HG03558 (cell line): ENCODE results near the gene HSPB6.
A peak's percentile ranks its signal among the peaks of the same experiment; 100 is the strongest.

Experiments used
- ATAC-seq: cut with Tn5 transposase; IDR thresholded peaks from one replicate; pipeline ENCODE4 v1.9.1; 2021; ENCODE audit warnings: moderate number of reproducible peaks; ENCODE audit not compliant: unreplicated experiment; ENCODE audit errors: extremely low read depth

Gene HSPB6

DNA sequence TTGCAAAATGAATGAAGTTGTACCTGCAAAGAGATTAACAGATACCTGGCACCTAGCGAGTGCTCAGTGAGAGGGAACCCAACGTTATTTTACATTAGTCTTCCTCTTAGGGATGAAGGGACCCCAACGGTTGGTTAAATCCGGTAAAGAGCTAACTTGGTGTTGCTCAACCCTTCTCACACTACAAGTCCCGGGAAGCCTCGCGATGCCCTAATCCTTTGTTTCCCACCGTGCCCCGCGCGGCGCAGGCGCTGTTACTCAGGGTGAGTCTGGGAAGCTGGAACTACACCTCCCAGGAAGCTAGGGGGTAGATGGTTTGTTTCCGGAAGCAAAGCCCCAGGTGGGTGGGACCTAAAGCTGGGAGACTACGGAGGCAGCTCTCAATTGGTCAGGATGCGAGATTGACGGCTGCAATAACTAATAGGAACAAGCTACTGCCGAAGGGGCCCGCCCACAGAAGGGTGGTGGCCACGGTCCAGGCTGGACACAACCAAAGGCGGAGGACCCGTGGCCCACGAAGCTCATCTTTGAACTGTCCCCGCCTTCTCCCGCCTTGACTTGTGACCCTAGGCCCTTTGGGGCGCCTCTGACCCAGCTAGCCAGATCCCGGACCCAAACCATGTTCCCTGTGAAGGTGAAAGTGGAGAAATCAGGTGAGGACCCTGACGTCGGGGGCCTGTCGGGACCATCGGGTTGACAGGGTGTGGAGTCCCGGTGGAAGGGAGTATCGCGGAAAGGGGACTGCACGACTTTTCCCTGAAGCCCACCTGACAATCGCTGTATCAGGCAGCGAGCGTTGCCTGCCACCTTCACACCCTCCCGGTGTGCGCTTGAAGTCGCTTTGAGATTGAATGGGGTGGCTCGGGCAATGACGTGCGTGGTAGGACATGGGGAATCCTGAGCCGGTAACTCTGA, 8.5 kb downstream of the HSPB6 start, which contains the start of gene LIN37:
LIN37 (plus strand) TSS at position 471 of the 915 bp plus-strand sequence; CDS start at position 620, 149 bp downstream.
- ATAC-seq: peak; percentile 57

DNA sequence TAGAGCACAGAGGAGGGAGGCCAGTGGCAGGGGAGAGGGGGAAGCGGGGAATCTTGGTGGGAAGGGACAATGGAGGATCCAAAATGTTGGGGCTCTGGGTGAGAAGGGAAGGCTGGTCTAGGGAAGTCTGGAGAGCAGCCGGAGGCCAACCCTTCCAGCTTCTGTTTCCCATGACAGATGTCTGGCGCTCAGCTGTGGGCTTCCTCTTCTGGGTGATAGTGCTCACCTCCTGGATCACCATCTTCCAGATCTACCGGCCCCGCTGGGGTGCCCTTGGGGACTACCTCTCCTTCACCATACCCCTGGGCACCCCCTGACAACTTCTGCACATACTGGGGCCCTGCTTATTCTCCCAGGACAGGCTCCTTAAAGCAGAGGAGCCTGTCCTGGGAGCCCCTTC, 10.3 kb downstream of the HSPB6 start:
- no peak for ATAC-seq

- no peak for ATAC-seq
These were observed 10.8 kb downstream of the HSPB6 start for GRCh38 chr19:35746087-35746462.

DNA sequence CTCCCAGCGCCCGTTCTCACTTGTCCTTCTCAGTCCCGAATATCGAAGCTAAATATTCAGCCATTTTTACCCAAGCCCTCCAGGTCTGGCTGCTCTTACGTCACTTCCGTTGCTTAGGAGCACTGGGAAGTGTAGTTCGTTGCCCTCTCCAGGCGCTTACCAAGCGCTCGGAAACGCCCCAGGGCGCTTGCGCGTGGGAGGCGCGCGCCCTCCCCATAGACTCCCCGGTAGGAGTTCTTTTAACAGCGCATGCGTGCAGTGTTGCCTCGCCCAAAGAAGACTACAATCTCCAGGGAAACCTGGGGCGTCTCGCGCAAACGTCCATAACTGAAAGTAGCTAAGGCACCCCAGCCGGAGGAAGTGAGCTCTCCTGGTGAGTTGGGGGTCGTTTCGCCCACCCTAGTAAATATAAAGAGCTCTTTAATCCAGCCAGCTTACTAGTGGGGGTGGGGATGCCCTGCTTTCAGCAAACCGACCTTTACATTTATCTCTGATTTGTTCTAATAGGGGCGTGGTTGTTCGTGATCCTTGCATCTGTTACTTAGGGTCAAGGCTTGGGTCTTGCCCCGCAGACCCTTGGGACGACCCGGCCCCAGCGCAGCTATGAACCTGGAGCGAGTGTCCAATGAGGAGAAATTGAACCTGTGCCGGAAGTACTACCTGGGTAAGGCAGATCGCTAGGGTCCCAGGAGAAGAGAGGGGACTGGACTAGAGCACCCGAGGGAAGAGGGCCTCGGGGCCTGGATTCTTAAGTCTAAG, 11.3 kb downstream of the HSPB6 start, which contains the start of the genes PSENEN and U2AF1L4:
PSENEN (plus strand) TSS at position 324 of the 759 bp plus-strand sequence; CDS start at position 604, 280 bp downstream.
U2AF1L4 (minus strand) TSS at position 91 of the 759 bp plus-strand sequence; CDS start at position 64, 27 bp downstream.
- no peak for ATAC-seq

DNA sequence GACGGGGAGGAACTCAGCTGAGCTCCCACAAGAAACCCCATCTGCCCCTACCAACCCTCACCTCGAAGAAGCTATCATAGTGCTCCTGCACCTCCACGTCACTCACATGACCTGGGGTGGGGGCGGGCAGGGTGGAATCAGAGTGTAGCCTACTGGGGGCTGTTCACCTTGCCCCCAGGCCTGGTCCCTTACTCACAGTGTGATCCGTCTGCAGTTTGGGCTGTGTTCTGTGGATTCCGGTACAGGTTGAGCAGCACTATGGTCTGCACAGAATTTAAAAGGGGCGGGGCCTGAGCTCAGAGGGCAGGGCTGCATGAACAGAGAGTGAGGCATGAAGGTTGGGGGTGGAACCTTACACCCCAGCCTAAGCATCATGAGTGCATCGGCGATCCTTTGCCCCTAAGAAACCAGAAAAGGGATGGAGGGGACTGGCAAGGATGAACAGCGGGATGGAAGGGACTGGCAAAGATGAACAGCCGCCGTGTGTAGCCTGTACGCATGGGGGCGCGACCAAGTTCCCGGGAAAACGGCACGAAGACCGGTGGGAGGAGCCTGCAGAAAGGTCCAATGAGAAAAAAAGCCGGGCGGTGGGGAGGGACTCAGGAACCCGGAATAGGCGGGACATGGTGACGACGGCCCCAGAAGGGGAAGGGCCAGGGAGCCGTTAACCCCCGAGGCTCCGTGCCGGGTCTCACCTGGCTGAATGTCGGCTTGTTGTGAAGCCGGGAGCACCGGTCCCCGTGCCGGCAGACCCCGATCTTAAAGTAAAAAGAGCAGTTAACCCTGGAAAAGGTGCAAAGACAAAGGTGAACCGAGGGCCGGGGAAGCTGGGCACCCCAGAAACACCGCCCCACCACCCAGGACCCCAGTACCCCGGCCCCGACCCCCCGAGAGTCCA, 12.2 kb downstream of the HSPB6 start:
- no peak for ATAC-seq

DNA sequence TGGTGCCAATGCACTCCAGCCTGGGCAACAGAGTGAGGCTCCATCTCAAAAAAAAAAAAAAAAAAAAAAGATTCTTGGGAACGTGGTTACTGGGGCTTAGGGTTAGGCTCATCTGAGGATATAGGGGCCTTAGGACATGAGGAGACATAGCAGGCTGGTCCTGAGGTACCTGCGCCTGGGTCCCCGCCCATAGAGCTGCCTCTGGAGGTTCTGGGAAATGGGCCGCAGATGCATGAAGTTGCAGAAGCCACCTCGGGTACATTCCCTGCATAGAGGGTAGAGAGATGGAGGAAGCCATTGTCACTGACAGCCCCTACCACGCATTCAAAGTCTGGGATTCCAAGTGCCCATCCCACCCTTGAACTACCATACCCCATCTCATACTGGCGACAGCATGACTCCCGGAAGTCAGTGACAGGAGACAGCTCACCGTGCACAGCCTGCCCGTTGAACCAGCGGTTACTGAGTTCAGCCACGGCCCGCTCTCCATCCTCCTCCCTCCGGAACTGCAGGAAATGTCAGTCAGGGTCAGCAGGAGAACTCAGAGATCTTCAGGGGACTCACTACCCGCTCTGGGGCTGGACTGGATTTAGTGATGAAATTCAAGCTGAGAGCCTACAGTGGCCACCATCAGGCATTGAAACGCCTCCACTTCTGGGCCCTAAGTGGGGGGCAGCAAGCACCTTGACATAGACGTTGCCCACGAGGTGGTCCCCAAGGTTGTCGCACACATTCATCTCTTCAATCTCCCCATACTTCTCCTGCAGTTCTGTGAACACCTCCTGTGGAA, 13.0 kb downstream of the HSPB6 start:
- ATAC-seq: no peak

- no peak for ATAC-seq
These were observed 14.6 kb downstream of the HSPB6 start, which contains the start of gene IGFLR1 for GRCh38 chr19:35742121-35742724. TSS of gene IGFLR1 (minus strand) at chr19:35742452. CDS start at chr19:35741180, 1,272 bp downstream.

DNA sequence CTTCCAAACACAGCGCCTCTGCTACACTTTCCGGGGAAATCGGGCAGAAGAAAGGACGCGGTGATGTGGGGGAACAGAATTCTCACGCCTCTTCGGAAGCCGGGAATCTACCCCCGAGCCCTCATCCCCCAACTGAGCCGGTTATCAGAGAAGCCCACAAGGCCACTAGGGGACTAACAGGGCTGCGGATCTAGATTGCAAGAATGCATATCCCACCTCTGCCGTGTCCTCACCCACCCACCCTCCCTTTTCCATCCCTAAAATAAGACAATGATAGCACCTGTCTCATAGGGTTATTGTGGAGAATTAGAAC, 15.7 kb downstream of the HSPB6 start:
- ATAC-seq: no peak

GRCh38 chr19:35740423-35741202, 16.2 kb downstream of the HSPB6 start:
- peak; percentile 28 for ATAC-seq

GRCh38 chr19:35740108-35740422, 16.8 kb downstream of the HSPB6 start:
- no peak for ATAC-seq

DNA sequence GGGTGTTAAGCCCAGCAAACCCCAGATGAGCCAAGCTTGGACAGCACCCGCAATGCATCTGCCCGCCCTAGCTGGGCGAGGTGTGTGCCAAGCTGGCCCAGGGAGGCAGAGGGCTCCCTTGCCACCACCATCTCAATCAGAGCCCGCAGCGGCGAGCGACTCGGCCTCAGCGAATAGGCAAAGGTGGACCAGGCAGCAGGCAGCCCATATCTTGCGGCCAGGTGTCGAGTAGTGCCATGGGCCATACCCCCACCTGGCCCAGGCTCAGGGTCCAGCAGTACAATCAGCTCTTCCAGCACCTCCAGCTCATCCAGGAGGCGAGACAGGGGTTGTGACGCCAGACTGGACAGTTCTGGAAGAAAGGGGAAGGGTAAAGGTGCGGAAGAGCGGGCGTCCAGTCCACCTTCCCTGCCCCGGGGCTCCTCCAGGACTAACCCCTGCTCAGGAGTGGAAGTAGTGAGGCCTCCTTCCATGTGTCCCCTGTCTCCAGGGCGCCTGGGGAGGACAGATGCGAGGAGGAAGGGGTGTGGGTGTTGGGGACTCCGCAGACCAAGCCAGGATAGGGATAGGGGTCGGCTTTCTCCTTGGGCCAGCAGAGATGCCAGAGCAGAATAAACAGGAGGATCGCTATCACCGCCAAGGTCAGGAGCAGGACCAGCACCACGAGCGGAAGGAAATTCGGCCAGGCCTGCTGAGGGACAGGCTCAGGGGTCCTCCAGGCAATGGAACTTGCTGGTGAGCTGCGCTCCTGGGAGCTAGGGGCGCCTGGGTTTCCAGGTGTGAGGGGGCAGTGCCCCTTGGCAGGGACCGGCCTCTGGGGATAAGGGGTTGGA, 17.3 kb downstream of the HSPB6 start:
- ATAC-seq: no peak

- ATAC-seq: no peak
These were observed 18.0 kb downstream of the HSPB6 start for GRCh38 chr19:35738887-35739229.

DNA sequence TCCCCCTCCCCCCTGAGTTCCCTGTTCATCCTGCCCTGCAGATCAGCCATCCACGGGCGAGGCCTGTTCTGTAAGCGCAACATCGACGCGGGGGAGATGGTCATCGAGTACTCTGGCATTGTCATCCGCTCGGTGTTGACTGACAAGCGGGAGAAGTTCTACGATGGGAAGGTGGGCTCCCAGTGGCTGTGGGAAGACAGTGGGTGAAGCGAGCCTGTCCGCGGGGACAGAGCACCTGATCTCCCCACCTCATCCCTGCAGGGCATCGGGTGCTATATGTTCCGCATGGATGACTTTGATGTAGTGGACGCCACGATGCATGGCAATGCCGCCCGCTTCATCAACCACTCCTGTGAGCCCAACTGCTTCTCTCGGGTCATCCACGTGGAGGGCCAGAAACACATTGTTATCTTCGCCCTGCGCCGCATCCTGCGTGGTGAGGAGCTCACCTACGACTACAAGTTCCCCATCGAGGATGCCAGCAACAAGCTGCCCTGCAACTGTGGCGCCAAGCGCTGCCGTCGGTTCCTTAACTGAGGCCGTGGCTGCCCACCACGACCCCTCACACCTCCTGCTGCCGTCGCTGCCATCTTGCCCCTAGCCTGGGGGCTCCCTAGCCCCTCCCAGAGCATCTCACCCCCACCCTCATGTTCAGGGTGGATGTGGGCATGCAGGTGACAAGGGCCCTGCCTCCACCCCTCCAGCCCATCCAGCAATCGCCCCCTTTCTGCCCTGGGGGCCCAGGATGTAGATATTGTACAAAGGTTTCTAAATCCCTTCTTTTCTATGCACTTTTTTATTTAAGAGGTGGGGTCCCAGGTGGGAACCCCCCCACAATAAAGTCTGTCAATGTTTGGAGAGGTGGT, 18.6 kb downstream of the HSPB6 start:
- no peak for ATAC-seq

GRCh38 chr19:35736913-35737886, 19.6 kb downstream of the HSPB6 start:
- no peak for ATAC-seq

- no peak for ATAC-seq
These were observed 21.9 kb downstream of the HSPB6 start for GRCh38 chr19:35734889-35735288.
